DOHH2 (cell line): ENCODE measurements around the gene FRRS1.

Experiments
- H3F3A ChIP-seq: fragments of 200-600 bp; sonication (generic), shearing (Covaris generic); 2 replicates; pipeline ENCODE4 v1.6.0; 2016; ENCODE audit warnings: antibody characterized with exemption, mild to moderate bottlenecking; ENCODE audit not compliant: control insufficient read depth, insufficient read depth
- H3K27ac ChIP-seq: fragments of 200-600 bp; sonication (generic); 2 replicates; pipeline ENCODE4 v1.5.1; 2014; ENCODE audit warnings: low read depth, mild to moderate bottlenecking, low read length, moderate library complexity
- H3K27me3 ChIP-seq: fragments of 200-600 bp; sonication (generic); 2 replicates; pipeline ENCODE4 v1.6.1; 2014; ENCODE audit warnings: mild to moderate bottlenecking, low read length, mixed read lengths; ENCODE audit not compliant: control insufficient read depth
- H3K36me3 ChIP-seq: fragments of 200-600 bp; sonication (generic); 2 replicates; pipeline ENCODE4 v1.6.1; 2014; ENCODE audit warnings: mild to moderate bottlenecking, low read length, moderate library complexity, mixed read lengths; ENCODE audit not compliant: control insufficient read depth
- H3K4me1 ChIP-seq: fragments of 200-600 bp; sonication (generic); 2 replicates; pipeline ENCODE4 v1.6.1; 2014; ENCODE audit warnings: mild to moderate bottlenecking, low read length, mixed read lengths; ENCODE audit not compliant: control insufficient read depth
- H3K4me2 ChIP-seq: fragments of 200-600 bp; sonication (generic); 2 replicates; pipeline ENCODE4 v1.6.0; 2014; ENCODE audit warnings: mild to moderate bottlenecking, low read length, moderate library complexity
- H3K4me3 ChIP-seq: fragments of 200-600 bp; sonication (generic); 2 replicates; pipeline ENCODE4 v1.5.1; 2014; ENCODE audit warnings: mild to moderate bottlenecking, low read length, mixed read lengths
- H3K79me2 ChIP-seq: fragments of 200-600 bp; sonication (generic); 2 replicates; pipeline ENCODE4 v1.6.1; 2014; ENCODE audit warnings: mild to moderate bottlenecking, low read length, mixed read lengths; ENCODE audit not compliant: control insufficient read depth
- H3K9me2 ChIP-seq: fragments of 200-600 bp; sonication (generic); replicated peaks from 2 replicates; pipeline ENCODE4 v1.6.1; 2014; ENCODE audit warnings: mild to moderate bottlenecking, low read length, mixed read lengths; ENCODE audit not compliant: control insufficient read depth
- H3K9me3 ChIP-seq: fragments of 200-600 bp; sonication (generic); 2 replicates; pipeline ENCODE4 v1.6.1; 2014; ENCODE audit warnings: antibody characterized with exemption, low read length, mixed read lengths; ENCODE audit not compliant: control insufficient read depth, insufficient read depth
- H4K20me1 ChIP-seq: fragments of 200-600 bp; sonication (generic); 2 replicates; pipeline ENCODE4 v1.6.0; 2014; ENCODE audit warnings: low read depth, mild to moderate bottlenecking, antibody characterized with exemption, low read length, moderate library complexity; ENCODE audit not compliant: control insufficient read depth, insufficient read depth
- EZH2phosphoT487 ChIP-seq: fragments of 200-600 bp; sonication (generic); IDR thresholded peaks from 2 replicates; pipeline ENCODE4 v1.6.1; 2017; ENCODE audit warnings: borderline replicate concordance, mild to moderate bottlenecking, antibody characterized with exemption, low read length, moderate library complexity, mixed read lengths
- TF ChIP-seq, protein P1 (sequence below): fragments of 200-600 bp; sonication (generic); IDR thresholded peaks from one replicate; pipeline ENCODE4 v1.5.1; 2014; ENCODE audit warnings: antibody characterized with exemption, mild to moderate bottlenecking, low read depth, low read length; ENCODE audit not compliant: poor library complexity, severe bottlenecking

FRRS1 gene

GRCh38 chr1:99723251-99723650 lies 43.2 kb downstream of the FRRS1 start:
- H3K9me3 ChIP-seq, result no peaks in the 10 kb centered on the region

DNA sequence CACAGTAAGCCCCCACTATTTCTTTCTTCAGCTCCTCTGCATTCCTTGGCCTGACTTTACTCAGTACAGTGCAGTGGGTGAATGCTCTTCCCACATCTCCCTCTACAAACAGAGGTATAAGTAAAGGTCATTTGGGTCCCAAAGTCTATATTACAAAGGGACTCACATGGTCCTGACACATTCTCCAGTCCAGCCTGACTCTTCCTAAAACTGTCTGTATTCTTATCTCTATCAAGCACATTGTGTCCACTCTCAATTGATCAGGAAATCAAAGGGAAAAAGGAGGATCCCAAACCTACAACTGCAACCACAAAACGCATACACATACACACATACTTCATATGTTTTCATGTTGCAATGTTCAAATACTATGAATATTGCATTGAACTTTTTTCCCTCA lies 49.4 kb downstream of the FRRS1 start:
- Histone ChIP-seq H3K27ac (no peak overlapping the region), H3F3A (no peaks in the 10 kb centered on the region), H4K20me1 (no peaks in the 10 kb centered on the region), H3K79me2 (no peaks in the 10 kb centered on the region), H3K9me2 (no peaks in the 10 kb centered on the region), H3K27me3 (no peaks in the 10 kb centered on the region), H3K4me2 (no peak overlapping the region), H3K9me3 (no peaks in the 10 kb centered on the region), H3K4me1 (no peaks in the 10 kb centered on the region), H3K4me3 (no peak overlapping the region), H3K36me3 (no peaks in the 10 kb centered on the region)
- TF ChIP-seq, protein P1, sequence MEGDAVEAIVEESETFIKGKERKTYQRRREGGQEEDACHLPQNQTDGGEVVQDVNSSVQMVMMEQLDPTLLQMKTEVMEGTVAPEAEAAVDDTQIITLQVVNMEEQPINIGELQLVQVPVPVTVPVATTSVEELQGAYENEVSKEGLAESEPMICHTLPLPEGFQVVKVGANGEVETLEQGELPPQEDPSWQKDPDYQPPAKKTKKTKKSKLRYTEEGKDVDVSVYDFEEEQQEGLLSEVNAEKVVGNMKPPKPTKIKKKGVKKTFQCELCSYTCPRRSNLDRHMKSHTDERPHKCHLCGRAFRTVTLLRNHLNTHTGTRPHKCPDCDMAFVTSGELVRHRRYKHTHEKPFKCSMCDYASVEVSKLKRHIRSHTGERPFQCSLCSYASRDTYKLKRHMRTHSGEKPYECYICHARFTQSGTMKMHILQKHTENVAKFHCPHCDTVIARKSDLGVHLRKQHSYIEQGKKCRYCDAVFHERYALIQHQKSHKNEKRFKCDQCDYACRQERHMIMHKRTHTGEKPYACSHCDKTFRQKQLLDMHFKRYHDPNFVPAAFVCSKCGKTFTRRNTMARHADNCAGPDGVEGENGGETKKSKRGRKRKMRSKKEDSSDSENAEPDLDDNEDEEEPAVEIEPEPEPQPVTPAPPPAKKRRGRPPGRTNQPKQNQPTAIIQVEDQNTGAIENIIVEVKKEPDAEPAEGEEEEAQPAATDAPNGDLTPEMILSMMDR, result no peak
- TF ChIP-seq EZH2phosphoT487, result no peak

More at GRCh38 chr1:99723251-99723650, 43.2 kb downstream of the FRRS1 start:
- no peaks in the 10 kb centered on the region for H3K27me3 ChIP-seq
- TF ChIP-seq EZH2phosphoT487, result no peak
- TF ChIP-seq, protein P1, result no peak
- H4K20me1 ChIP-seq, result no peaks in the 10 kb centered on the region
- H3K27ac ChIP-seq, result no peak overlapping the region
- no peaks in the 10 kb centered on the region for H3K79me2 ChIP-seq
- H3K4me3 ChIP-seq, result no peak overlapping the region
- H3K9me2 ChIP-seq, result no peaks in the 10 kb centered on the region
- H3F3A ChIP-seq, result no peaks in the 10 kb centered on the region
- H3K36me3 ChIP-seq, result no peaks in the 10 kb centered on the region
- H3K4me2 ChIP-seq, result no peak overlapping the region
- no peaks in the 10 kb centered on the region for H3K4me1 ChIP-seq

- Histone ChIP-seq H4K20me1 (no peaks in the 10 kb centered on the region), H3K27ac (no peak overlapping the region), H3K4me3 (no peak overlapping the region), H3K4me2 (no peak overlapping the region), H3F3A (no peaks in the 10 kb centered on the region), H3K27me3 (no peaks in the 10 kb centered on the region), H3K9me2 (no peaks in the 10 kb centered on the region), H3K36me3 (no peaks in the 10 kb centered on the region), H3K9me3 (no peaks in the 10 kb centered on the region), H3K79me2 (no peaks in the 10 kb centered on the region), H3K4me1 (no peaks in the 10 kb centered on the region)
- no peak for TF ChIP-seq EZH2phosphoT487
- TF ChIP-seq, protein P1, result no peak
Measured at GRCh38 chr1:99713006-99713405, 53.4 kb downstream of the FRRS1 start.

- Histone ChIP-seq H3K4me3 (no peak overlapping the region), H3K36me3 (no peaks in the 10 kb centered on the region), H3K79me2 (no peaks in the 10 kb centered on the region), H3K9me2 (no peaks in the 10 kb centered on the region), H3K4me2 (no peak overlapping the region), H3K27me3 (no peaks in the 10 kb centered on the region), H4K20me1 (no peaks in the 10 kb centered on the region), H3K9me3 (no peaks in the 10 kb centered on the region), H3K4me1 (no peaks in the 10 kb centered on the region), H3F3A (no peaks in the 10 kb centered on the region), H3K27ac (no peak overlapping the region)
- no peak for TF ChIP-seq EZH2phosphoT487
- TF ChIP-seq, protein P1, result no peak
Measured at GRCh38 chr1:99710994-99711393, 55.4 kb downstream of the FRRS1 start.
